ENCODE measurements around the gene RNF207. TPM values are rescaled to one million over a fixed set of nuclear protein-coding genes. Genes with fewer than 3 reads are reported as not detected.

The RNF207 gene
- total RNA-seq, 4 donors from 2014 or later, result 3.0 to 34.1 (median 18.3) TPM

- Histone ChIP-seq H3K4me3 (no peak overlapping the region), H3K9me3 (no peaks in the 10 kb centered on the region), H3K27ac (no peak overlapping the region), H3K36me3 (no peaks in the 10 kb centered on the region), H3K4me1 (no peaks in the 10 kb centered on the region), H3K27me3 (peaks cover 52% of the 10 kb centered on the region)
- ATAC-seq, result no peak
- 70 to 80% methylated on average over 1 to 5 of the region's 7 CpGs for WGBS, 2 donors (ENCODE audit: low coverage in 1 of 2)
- TF ChIP-seq CTCF (IDR thresholded peaks at IDR 0.05) (no peak), POLR2A (IDR thresholded peaks at IDR 0.05) (no peak), EP300 (IDR thresholded peaks at IDR 0.05) (no peak)
These were observed 43.6 kb upstream of the RNF207 start for GRCh38 chr1:6162341-6162740.

GRCh38 chr1:6162773-6163172 is 43.1 kb upstream of the RNF207 start:
- no peak for ATAC-seq
- WGBS, 2 donors (ENCODE audit: low coverage in 1 of 2), result 48 to 50% methylated on average over 6 to 9 of the region's 13 CpGs
- Histone ChIP-seq H3K9me3 (no peaks in the 10 kb centered on the region), H3K4me1 (no peaks in the 10 kb centered on the region), H3K27me3 (peaks cover 52% of the 10 kb centered on the region), H3K27ac (no peak overlapping the region), H3K36me3 (no peaks in the 10 kb centered on the region), H3K4me3 (no peak overlapping the region)
- no peak for TF ChIP-seq EP300 (IDR thresholded peaks at IDR 0.05)
- no peak for TF ChIP-seq CTCF (IDR thresholded peaks at IDR 0.05)
- no peak for TF ChIP-seq POLR2AphosphoS5 (IDR thresholded peaks at IDR 0.05)
- TF ChIP-seq POLR2A (IDR thresholded peaks at IDR 0.05), result no peak

- no peak for TF ChIP-seq EP300 (IDR thresholded peaks at IDR 0.05)
- TF ChIP-seq POLR2AphosphoS5 (IDR thresholded peaks at IDR 0.05), result no peak
- TF ChIP-seq POLR2A (IDR thresholded peaks at IDR 0.05), result no peak
- TF ChIP-seq CTCF (IDR thresholded peaks at IDR 0.05), result no peak
- no peaks in the 10 kb centered on the region for H3K9me3 ChIP-seq
- H3K27me3 ChIP-seq, result peaks cover 52% of the 10 kb centered on the region
- H3K4me1 ChIP-seq, result no peaks in the 10 kb centered on the region
- H3K27ac ChIP-seq, result no peak overlapping the region
- H3K4me3 ChIP-seq, result no peak overlapping the region
- no peak for ATAC-seq
- H3K36me3 ChIP-seq, result no peaks in the 10 kb centered on the region
- WGBS, 2 donors (ENCODE audit: low coverage in 1 of 2), result 77 to 88% methylated on average over 4 to 7 of the region's 15 CpGs
These were observed 42.5 kb upstream of the RNF207 start for GRCh38 chr1:6163191-6163972.

GRCh38 chr1:6163973-6164617 is 41.8 kb upstream of the RNF207 start:
- Histone ChIP-seq H3K36me3 (no peaks in the 10 kb centered on the region), H3K27me3 (peaks cover 58% of the 10 kb centered on the region), H3K4me3 (no peak overlapping the region), H3K27ac (no peak overlapping the region), H3K4me1 (no peaks in the 10 kb centered on the region), H3K9me3 (no peaks in the 10 kb centered on the region)
- no peak for TF ChIP-seq CTCF (IDR thresholded peaks at IDR 0.05)
- 47 to 48% methylated on average over 9 to 14 of the region's 19 CpGs for WGBS, 2 donors (ENCODE audit: low coverage in 1 of 2)
- ATAC-seq, result no peak

GRCh38 chr1:6165027-6165426 is 40.9 kb upstream of the RNF207 start:
- Histone ChIP-seq H3K4me3 (no peak overlapping the region), H3K27ac (no peak overlapping the region), H3K27me3 (peaks cover 61% of the 10 kb centered on the region), H3K36me3 (no peaks in the 10 kb centered on the region), H3K4me1 (no peaks in the 10 kb centered on the region), H3K9me3 (no peaks in the 10 kb centered on the region)
- WGBS, 2 donors (ENCODE audit: low coverage in 1 of 2), result 82% methylated on average over 4 of the region's 7 CpGs; no CpG with 5 or more reads in 1 of the 2 donors
- no peak for ATAC-seq
- TF ChIP-seq POLR2A (IDR thresholded peaks at IDR 0.05) (no peak), EP300 (IDR thresholded peaks at IDR 0.05) (no peak), CTCF (IDR thresholded peaks at IDR 0.05) (no peak), POLR2AphosphoS5 (IDR thresholded peaks at IDR 0.05) (no peak)
